Ishikawa (cell line): ENCODE data around the gene PLA2G2D.

Source experiments
- CEBPB ChIP-seq: IDR thresholded peaks from 2 replicates; pipeline ENCODE4 v1.6.1; 2012
- CREB1 ChIP-seq: IDR thresholded peaks from 2 replicates; pipeline ENCODE4 v1.6.1; 2012; ENCODE audit warnings: low read depth
- EGR1 ChIP-seq: IDR thresholded peaks from 2 replicates; pipeline ENCODE4 v1.6.1; 2012
- EP300 ChIP-seq: IDR thresholded peaks from 2 replicates; pipeline ENCODE4 v1.6.1; 2012; ENCODE audit warnings: borderline replicate concordance
- FOXM1 ChIP-seq: IDR thresholded peaks from 2 replicates; pipeline ENCODE4 v1.6.1; 2012; ENCODE audit warnings: low read depth, borderline replicate concordance
- NFIC ChIP-seq: IDR thresholded peaks from 2 replicates; pipeline ENCODE4 v1.6.1; 2012
- RAD21 ChIP-seq: IDR thresholded peaks from 2 replicates; pipeline ENCODE4 v1.6.1; 2012; ENCODE audit warnings: low read depth
- TAF1 ChIP-seq: IDR thresholded peaks from 2 replicates; pipeline ENCODE4 v1.6.1; 2012; ENCODE audit warnings: low read depth, mild to moderate bottlenecking
- TCF12 ChIP-seq: IDR thresholded peaks from 2 replicates; pipeline ENCODE4 v1.6.1; 2012; ENCODE audit warnings: low read depth
- TEAD4 ChIP-seq: IDR thresholded peaks from 2 replicates; pipeline ENCODE4 v1.6.1; 2012
- USF1 ChIP-seq: IDR thresholded peaks from 2 replicates; pipeline ENCODE4 v1.6.1; 2012
- YY1 ChIP-seq: IDR thresholded peaks from 2 replicates; pipeline ENCODE4 v1.6.1; 2012; ENCODE audit warnings: low read depth
- ZBTB7A ChIP-seq: IDR thresholded peaks from 2 replicates; pipeline ENCODE4 v1.6.1; 2012; ENCODE audit warnings: low read depth
- TF ChIP-seq, protein P1 (sequence below): IDR thresholded peaks from 2 replicates; pipeline ENCODE4 v1.6.1; 2012
- TF ChIP-seq, protein P2 (sequence below): IDR thresholded peaks from 2 replicates; pipeline ENCODE4 v1.6.1; 2012; ENCODE audit warnings: low read depth, mild to moderate bottlenecking

Gene PLA2G2D

DNA sequence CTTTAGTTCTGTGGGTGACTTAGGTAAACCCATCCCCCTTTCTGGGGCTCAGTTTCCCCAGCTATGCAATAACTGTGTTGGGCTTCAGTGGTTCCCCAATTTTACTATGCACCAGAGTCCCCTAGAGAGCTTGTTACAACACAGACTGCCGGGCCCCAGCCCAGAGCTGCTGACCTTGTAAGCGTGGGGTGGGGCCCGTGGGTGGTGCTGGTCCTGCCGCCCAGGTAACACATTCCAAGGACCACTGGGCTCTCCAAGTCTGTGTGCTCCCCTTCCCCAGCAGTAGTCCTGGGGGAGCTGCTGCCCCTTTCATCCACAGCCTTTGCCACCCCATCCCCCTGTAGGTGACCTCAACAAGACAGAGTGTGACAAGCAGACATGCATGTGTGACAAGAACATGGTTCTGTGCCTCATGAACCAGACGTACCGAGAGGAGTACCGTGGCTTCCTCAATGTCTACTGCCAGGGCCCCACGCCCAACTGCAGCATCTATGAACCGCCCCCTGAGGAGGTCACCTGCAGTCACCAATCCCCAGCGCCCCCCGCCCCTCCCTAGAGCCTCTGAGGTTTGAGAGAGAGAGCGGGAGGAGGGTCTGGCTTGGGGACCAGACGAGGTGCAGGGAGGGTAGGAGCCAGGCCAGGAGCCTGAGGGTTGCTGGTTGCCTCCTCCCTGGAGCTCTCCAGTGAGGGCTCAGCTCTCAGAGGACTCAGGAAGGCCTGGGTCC is 28.7 kb upstream of the PLA2G2D start:
- TF ChIP-seq FOXM1 (no peak), EP300 (no peak), NFIC (no peak), EGR1 (no peak), TCF12 (no peak), TAF1 (no peak)
- TF ChIP-seq, protein P1, sequence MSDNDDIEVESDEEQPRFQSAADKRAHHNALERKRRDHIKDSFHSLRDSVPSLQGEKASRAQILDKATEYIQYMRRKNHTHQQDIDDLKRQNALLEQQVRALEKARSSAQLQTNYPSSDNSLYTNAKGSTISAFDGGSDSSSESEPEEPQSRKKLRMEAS = no peak

DNA sequence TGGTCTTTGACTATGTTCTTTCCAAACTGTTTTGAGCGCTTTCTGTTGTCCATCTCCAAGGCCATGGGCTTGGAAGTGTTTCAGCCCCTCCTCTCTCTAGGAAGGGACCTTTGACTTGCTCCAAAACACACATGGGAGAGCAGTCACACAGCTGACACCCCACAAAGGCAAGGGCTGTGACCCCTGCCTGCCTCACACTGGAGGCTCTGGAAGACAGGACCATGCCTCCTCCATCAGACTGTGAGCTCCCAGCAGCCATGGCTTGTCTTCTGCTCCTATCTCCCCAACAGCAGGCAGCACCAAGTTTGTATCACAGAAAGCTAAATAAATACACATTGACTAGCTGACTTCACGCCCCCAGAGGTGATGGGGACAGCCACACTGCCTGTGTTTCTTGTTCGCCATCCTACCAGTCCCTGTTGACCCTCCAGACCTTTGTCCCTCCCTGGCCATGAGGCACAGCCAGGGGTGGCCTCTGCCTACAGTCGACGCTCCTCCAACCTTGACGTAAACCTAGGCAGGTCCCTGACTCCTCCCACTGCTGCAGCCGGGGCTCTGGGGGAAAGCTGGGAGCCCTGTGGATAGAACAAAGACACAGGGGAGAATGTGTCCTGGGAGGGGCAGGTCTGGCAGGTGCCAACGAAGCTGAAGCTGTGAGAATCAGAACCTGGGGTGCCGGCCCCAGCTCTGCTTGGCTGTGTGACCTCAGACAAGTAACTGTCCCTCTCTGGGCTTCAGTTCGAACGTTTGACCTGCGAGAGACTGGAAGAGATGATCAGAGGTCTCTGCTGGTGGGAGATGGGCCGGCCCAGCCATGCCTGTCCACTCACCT is 24.6 kb upstream of the PLA2G2D start:
- TF ChIP-seq EGR1 = no peak
- TF ChIP-seq FOXM1 = no peak

DNA sequence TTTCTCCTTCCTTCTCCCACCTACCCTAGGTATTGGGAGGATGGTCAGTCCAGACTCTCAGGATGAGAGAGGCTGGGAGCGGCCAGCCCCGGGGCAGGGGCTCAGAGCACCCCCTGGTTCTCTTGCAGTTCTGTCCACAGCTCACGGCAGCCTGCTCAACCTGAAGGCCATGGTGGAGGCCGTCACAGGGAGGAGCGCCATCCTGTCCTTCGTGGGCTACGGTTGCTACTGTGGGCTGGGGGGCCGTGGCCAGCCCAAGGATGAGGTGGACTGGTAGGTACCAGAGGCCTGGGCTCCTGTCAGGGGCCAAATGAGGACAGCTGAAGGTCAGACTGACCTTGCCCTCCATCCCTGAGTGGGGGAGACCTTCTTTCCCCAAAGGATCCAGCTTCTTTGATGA is 24.0 kb upstream of the PLA2G2D start:
- TF ChIP-seq CEBPB = no peak
- no peak for TF ChIP-seq EGR1
- no peak for TF ChIP-seq NFIC
- no peak for TF ChIP-seq YY1
- no peak for TF ChIP-seq ZBTB7A
- TF ChIP-seq, protein P2, sequence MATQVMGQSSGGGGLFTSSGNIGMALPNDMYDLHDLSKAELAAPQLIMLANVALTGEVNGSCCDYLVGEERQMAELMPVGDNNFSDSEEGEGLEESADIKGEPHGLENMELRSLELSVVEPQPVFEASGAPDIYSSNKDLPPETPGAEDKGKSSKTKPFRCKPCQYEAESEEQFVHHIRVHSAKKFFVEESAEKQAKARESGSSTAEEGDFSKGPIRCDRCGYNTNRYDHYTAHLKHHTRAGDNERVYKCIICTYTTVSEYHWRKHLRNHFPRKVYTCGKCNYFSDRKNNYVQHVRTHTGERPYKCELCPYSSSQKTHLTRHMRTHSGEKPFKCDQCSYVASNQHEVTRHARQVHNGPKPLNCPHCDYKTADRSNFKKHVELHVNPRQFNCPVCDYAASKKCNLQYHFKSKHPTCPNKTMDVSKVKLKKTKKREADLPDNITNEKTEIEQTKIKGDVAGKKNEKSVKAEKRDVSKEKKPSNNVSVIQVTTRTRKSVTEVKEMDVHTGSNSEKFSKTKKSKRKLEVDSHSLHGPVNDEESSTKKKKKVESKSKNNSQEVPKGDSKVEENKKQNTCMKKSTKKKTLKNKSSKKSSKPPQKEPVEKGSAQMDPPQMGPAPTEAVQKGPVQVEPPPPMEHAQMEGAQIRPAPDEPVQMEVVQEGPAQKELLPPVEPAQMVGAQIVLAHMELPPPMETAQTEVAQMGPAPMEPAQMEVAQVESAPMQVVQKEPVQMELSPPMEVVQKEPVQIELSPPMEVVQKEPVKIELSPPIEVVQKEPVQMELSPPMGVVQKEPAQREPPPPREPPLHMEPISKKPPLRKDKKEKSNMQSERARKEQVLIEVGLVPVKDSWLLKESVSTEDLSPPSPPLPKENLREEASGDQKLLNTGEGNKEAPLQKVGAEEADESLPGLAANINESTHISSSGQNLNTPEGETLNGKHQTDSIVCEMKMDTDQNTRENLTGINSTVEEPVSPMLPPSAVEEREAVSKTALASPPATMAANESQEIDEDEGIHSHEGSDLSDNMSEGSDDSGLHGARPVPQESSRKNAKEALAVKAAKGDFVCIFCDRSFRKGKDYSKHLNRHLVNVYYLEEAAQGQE = no peak
- TF ChIP-seq CREB1 = no peak
- no peak for TF ChIP-seq TCF12
- no peak for TF ChIP-seq FOXM1
- TF ChIP-seq EP300 = no peak
- no peak for TF ChIP-seq TAF1

DNA sequence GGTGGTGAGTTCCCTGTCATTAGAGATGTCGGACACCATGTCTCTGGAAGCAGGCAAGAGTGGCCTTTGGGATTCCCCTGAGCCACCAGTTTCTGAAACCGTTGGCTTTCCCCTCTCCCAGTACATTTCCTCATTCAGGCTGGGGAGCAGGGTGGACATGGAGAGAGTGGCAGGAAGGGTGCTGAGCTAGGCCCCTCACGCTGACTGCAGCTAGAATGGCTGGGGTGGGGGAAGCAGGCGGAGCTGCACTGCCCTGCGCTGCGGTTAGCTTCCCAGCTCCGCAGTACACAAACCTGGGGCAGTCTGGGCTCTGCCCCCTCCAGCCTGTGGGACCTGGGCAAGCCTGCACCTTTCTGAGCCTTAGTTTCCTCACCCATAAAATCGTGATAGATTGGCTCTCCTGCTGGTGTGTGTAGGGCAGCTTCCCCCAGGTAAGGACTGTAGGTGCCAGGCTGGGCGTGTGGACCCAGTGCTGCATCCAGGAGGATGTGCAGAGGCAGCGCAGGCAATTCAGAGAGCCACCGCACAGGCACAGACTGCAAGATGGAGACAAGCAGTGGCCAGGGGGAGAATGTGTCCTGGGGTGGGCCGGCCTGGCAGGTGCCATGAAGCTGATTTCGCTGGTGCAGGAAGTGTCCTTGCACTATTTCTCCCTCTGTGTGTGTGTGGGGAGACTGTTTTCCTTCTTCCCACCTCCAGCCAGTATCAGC is 22.8 kb upstream of the PLA2G2D start:
- TF ChIP-seq EP300 (no peak), ZBTB7A (no peak), CREB1 (no peak), TCF12 (no peak), TAF1 (no peak), USF1 (no peak), EGR1 (no peak), NFIC (no peak), YY1 (no peak), TEAD4 (no peak)
- TF ChIP-seq, protein P1 = no peak

- TF ChIP-seq FOXM1 (no peak), USF1 (no peak), ZBTB7A (no peak), CREB1 (no peak), TEAD4 (no peak), EP300 (no peak), CEBPB (no peak), TCF12 (no peak), RAD21 (no peak), TAF1 (no peak), NFIC (no peak), YY1 (no peak), EGR1 (no peak)
- TF ChIP-seq, protein P1 = no peak
- TF ChIP-seq, protein P2 = no peak
Measured at GRCh38 chr1:20141466-20141865, 22.1 kb upstream of the PLA2G2D start.
